K562 (cell line): ENCODE results near the gene ECI1. TPM values are rescaled to one million over a fixed set of nuclear protein-coding genes. Genes with fewer than 3 reads are reported as not detected.

Experiments
- ADNP ChIP-seq: fragments of 200-800 bp; sonication (Bioruptor generic); IDR thresholded peaks from 2 replicates; pipeline ENCODE4 v1.6.1; 2016; ENCODE audit warnings: missing genetic modification characterization, missing compliant biosample characterization
- CBX3 ChIP-seq, 2 experiments: IDR thresholded peaks; 1 replicate in 1 of 2; 2 replicates in 1 of 2; pipeline ENCODE4 v1.6.1; 2012; ENCODE audit warnings: inconsistent platforms in 2 of 2, low read length in 2 of 2, borderline replicate concordance in 1 of 2, control low read depth in 1 of 2
- CHAMP1 ChIP-seq: fragments of 450-650 bp; IDR thresholded peaks from 2 replicates; pipeline ENCODE4 v1.6.1; 2016; ENCODE audit warnings: mild to moderate bottlenecking
- CTCF ChIP-seq, 3 experiments: IDR thresholded peaks in 2 of 3; conservative IDR thresholded peaks in 1 of 3; 2 replicates each; pipeline ENCODE4 v1.5.1; 2011 to 2012; ENCODE audit warnings: low read length in 3 of 3, mild to moderate bottlenecking in 3 of 3, control low read depth in 2 of 3, improper control_type of control experiment in 1 of 3, inconsistent platforms in 1 of 3, low read depth in 1 of 3, mixed read lengths in 1 of 3, moderate library complexity in 1 of 3; ENCODE audit not compliant: insufficient read depth in 2 of 3
- ESRRB ChIP-seq: fragments of 250-450 bp; sonication (Bioruptor Pico); IDR thresholded peaks from 2 replicates; pipeline ENCODE4 v1.5.0; 2020; ENCODE audit warnings: mild to moderate bottlenecking, moderate library complexity, borderline replicate concordance
- ETS1 ChIP-seq: conservative IDR thresholded peaks from 2 replicates; pipeline ENCODE4 v1.6.1; 2011; ENCODE audit warnings: low read depth, mild to moderate bottlenecking, low read length; ENCODE audit not compliant: control insufficient read depth
- MAX ChIP-seq: sonication (generic); formaldehyde crosslinking; IDR thresholded peaks from 2 replicates; pipeline ENCODE4 v1.9.0; 2022; ENCODE audit warnings: mild to moderate bottlenecking, missing genetic modification reagents
- NFIC ChIP-seq: fragments of 450-650 bp; IDR thresholded peaks from 2 replicates; pipeline ENCODE4 v1.6.1; 2017; ENCODE audit warnings: mild to moderate bottlenecking, inconsistent platforms
- PHB2 ChIP-seq: fragments of 450-650 bp; IDR thresholded peaks from 2 replicates; pipeline ENCODE4 v1.6.1; 2017; ENCODE audit warnings: low read depth
- RAD21 ChIP-seq, 2 experiments: fragments of 250-450 bp in 1 of 2; fragments of 450-650 bp in 1 of 2; sonication (Bioruptor Pico) in 1 of 2; formaldehyde crosslinking in 1 of 2; IDR thresholded peaks in 1 of 2; conservative IDR thresholded peaks in 1 of 2; 2 replicates each; pipeline versions ENCODE4 v1.4.0 to v1.8.0; 2020 to 2022; ENCODE audit warnings: mild to moderate bottlenecking in 2 of 2, moderate library complexity in 1 of 2
- SFPQ ChIP-seq: fragments of 200-400 bp; formaldehyde crosslinking; IDR thresholded peaks from 2 replicates; pipeline ENCODE4 v1.6.1; 2017; ENCODE audit warnings: mild to moderate bottlenecking, low read depth, low read length, moderate library complexity
- SP2 ChIP-seq: IDR thresholded peaks from 2 replicates; pipeline ENCODE4 v1.6.1; 2011; ENCODE audit warnings: mild to moderate bottlenecking, low read depth, low read length, moderate library complexity; ENCODE audit not compliant: poor library complexity, severe bottlenecking; ENCODE audit errors: extremely low read depth
- TEAD1 ChIP-seq, 2 experiments: fragments of 450-650 bp in 1 of 2; sonication (generic) in 1 of 2; formaldehyde crosslinking; IDR thresholded peaks; 2 replicates each; pipeline versions ENCODE4 v1.4.0 to v1.8.0; 2020 to 2022; ENCODE audit warnings: mild to moderate bottlenecking in 2 of 2, missing genetic modification reagents in 1 of 2
- ZBTB17 ChIP-seq: fragments of 450-650 bp; formaldehyde crosslinking; IDR thresholded peaks from 2 replicates; pipeline ENCODE4 v1.4.0; 2020; ENCODE audit warnings: mild to moderate bottlenecking
- ZNF239 ChIP-seq: fragments of 250-450 bp; sonication (Bioruptor Pico); IDR thresholded peaks from 2 replicates; pipeline ENCODE4 v1.4.0; 2020; ENCODE audit warnings: mild to moderate bottlenecking
- ZNF354B ChIP-seq: fragments of 250-450 bp; sonication (Bioruptor Pico); IDR thresholded peaks from 2 replicates; pipeline ENCODE4 v1.4.0; 2020
- ZNF41 ChIP-seq: fragments of 250-450 bp; sonication (Bioruptor Pico); conservative IDR thresholded peaks from 2 replicates; pipeline ENCODE4 v1.4.0; 2020; ENCODE audit warnings: mild to moderate bottlenecking
- ZNF639 ChIP-seq, 2 experiments: fragments of 200-800 bp in 1 of 2; sonication (Bioruptor generic) in 1 of 2; sonication (generic) in 1 of 2; formaldehyde crosslinking in 1 of 2; IDR thresholded peaks in 1 of 2; conservative IDR thresholded peaks in 1 of 2; 2 replicates each; pipeline versions ENCODE4 v1.5.0 to v1.6.1; 2016 to 2020; ENCODE audit warnings: missing compliant biosample characterization in 1 of 2, missing genetic modification characterization in 1 of 2, missing genetic modification reagents in 1 of 2
- polyA plus RNA-seq, 8 experiments: library from polyadenylated mRNA; depleted of rRNA in 4 of 8; stranded (reverse) in 5 of 8; unstranded in 3 of 8; fragments of >200 nt; fragmentation: Nextera tagmentation in 2 of 8; fragmentation: Illumina TruSeq in 1 of 8; extraction: Ambion mirVana in 2 of 8; extraction: Trizol in 1 of 8; gene quantifications; 2 replicates each; pipeline versions ENCODE4 v1.2.1 to v1.2.3, GENCODE V29; 2011 to 2014; ENCODE audit warnings: inconsistent platforms in 1 of 8, missing spikeins in 1 of 8
- total RNA-seq, 7 experiments: library from RNA; depleted of rRNA in 6 of 7; stranded (reverse); fragments of >200 nt in 6 of 7; fragmentation: Illumina TruSeq in 2 of 7; extraction: Trizol in 2 of 7; gene quantifications; 2 replicates each; pipeline versions ENCODE4 v1.2.1 to v1.2.3, GENCODE V29; 2011 to 2021; ENCODE audit warnings: low replicate concordance in 1 of 7

Gene ECI1
- total and polyA plus RNA-seq, 9 of the 15 experiments (the other 6 are each of a cell fraction or from before 2014, with no cell fraction given), result 4.7 to 189 (median 54.0) TPM

GRCh38 chr16:2194852-2195321 is 56.5 kb downstream of the ECI1 start (continued):
- no peak for TF ChIP-seq PHB2
- no peak for TF ChIP-seq SP2
- TF ChIP-seq ZNF41 (CRISPR knock-in tag), result no peak
- TF ChIP-seq CTCF (IDR thresholded peaks at IDR 0.05 in 2 of 3, conservative IDR thresholded peaks at IDR 0.05 in 1 of 3; ENCODE audit: insufficient read depth in 2 of 3, low read depth in 1 of 3, low read length in 3 of 3), result peak; percentile 67 to 84 (median 75)
- peak; percentile 48; the same call in 1 of the 2 replicates for TF ChIP-seq ADNP (tag)
- TF ChIP-seq NFIC, result no peak
- no peak for TF ChIP-seq ZNF239
- no peak for TF ChIP-seq ETS1
- TF ChIP-seq CBX3 (IDR thresholded peaks at IDR 0.05; ENCODE audit: borderline replicate concordance in 1 of 2, low read length in 2 of 2), result peak in 1 of 2 experiments; percentile 48; a peak in 1 of 3 replicates
- TF ChIP-seq CHAMP1, result no peak
- peak; percentile 67 to 86 for TF ChIP-seq RAD21 (CRISPR knock-in tag; conservative IDR thresholded peaks at IDR 0.05 in 1 of 2, IDR thresholded peaks at IDR 0.05 in 1 of 2)
- no peak for TF ChIP-seq ESRRB (CRISPR knock-in tag)
- no peak for TF ChIP-seq MAX (CRISPR knock-in tag)
- TF ChIP-seq SFPQ, result no peak
- TF ChIP-seq ZNF639 (CRISPR knock-in tag; conservative IDR thresholded peaks at IDR 0.05 in 1 of 2, IDR thresholded peaks at IDR 0.05 in 1 of 2), result no peak
- no peak for TF ChIP-seq ZBTB17
- no peak for TF ChIP-seq ZNF354B (CRISPR knock-in tag)
- no peak for TF ChIP-seq TEAD1 (CRISPR knock-in tag; IDR thresholded peaks at IDR 0.05)
